ENCODE measurements around the gene MYZAP.

DNA sequence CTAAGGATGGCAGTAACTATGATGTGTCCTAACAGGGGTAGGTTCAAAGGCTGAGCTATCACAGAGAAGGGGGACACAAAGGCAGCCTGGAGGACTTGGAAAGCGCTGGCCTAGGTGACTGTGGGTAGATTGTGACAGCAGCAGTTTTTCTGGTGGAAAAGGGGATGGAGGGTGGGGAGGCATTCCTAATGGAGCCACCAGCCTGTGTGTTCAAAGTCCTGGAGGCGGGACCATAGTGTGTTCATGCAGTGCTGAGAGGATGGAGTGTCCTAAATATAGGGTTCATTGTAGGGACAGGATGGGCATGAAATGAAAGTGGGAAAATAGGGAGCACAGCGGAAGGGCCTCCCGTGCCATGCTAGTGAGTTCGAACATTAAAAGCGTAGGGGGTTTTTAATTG is 63.3 kb downstream of the MYZAP start:
- TF ChIP-seq, protein P1, sequence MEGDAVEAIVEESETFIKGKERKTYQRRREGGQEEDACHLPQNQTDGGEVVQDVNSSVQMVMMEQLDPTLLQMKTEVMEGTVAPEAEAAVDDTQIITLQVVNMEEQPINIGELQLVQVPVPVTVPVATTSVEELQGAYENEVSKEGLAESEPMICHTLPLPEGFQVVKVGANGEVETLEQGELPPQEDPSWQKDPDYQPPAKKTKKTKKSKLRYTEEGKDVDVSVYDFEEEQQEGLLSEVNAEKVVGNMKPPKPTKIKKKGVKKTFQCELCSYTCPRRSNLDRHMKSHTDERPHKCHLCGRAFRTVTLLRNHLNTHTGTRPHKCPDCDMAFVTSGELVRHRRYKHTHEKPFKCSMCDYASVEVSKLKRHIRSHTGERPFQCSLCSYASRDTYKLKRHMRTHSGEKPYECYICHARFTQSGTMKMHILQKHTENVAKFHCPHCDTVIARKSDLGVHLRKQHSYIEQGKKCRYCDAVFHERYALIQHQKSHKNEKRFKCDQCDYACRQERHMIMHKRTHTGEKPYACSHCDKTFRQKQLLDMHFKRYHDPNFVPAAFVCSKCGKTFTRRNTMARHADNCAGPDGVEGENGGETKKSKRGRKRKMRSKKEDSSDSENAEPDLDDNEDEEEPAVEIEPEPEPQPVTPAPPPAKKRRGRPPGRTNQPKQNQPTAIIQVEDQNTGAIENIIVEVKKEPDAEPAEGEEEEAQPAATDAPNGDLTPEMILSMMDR (IDR thresholded peaks at IDR 0.05; ENCODE audit: poor library complexity, severe bottlenecking), result no peak
- TF ChIP-seq REST (IDR thresholded peaks at IDR 0.05; ENCODE audit: borderline replicate concordance), result no peak
- no peak for TF ChIP-seq EP300 (conservative IDR thresholded peaks at IDR 0.05; ENCODE audit: poor library complexity, severe bottlenecking)
- no peak for TF ChIP-seq MXI1 (conservative IDR thresholded peaks at IDR 0.05; ENCODE audit: poor library complexity, severe bottlenecking)
- TF ChIP-seq RAD21 (conservative IDR thresholded peaks at IDR 0.05), result no peak
- TF ChIP-seq EZH2 (IDR thresholded peaks at IDR 0.05; ENCODE audit: borderline replicate concordance, insufficient read depth, low read length, poor library complexity, severe bottlenecking), result no peak
- no peak for TF ChIP-seq POLR2AphosphoS5 (IDR thresholded peaks at IDR 0.05)
- no peak for TF ChIP-seq TAF1 (IDR thresholded peaks at IDR 0.05; ENCODE audit: low read depth)
